Measurements from ENCODE around the gene HS2ST1. TPM values are rescaled to one million over a fixed set of nuclear protein-coding genes. Genes with fewer than 3 reads are reported as not detected.
A peak's percentile ranks its signal among the peaks of the same experiment; 100 is the strongest.

The HS2ST1 gene
- total RNA-seq, 2 donors from 2014 or later, result 6.3 to 12.2 TPM

DNA sequence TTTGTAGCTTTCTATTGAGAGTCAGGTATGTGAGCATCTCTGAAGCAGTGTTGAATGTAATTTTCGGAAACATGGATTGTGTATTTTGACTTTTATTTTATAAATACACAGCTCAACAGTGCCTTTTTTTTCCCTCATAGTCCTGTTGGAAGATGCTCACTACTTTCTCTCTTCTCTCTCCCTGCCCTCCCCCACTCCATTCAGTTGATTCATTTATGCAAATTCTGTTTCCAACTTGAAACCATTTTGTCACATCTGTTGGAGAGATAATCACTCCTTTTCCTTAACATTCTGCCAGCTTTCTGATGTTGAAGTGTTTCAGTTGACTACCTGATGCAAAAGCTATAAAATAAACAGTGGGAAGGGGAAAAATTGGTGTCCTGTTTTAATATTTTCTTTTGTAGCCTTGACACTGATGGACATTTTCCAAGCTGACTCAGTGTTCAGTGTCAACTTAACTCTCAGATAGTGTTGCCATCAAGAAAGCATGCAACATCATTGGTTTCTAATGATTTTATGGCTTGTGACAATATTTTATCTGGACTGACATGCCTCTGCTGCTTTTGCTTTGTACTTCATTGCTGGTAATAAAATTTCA lies 194.5 kb downstream of the HS2ST1 start:
- DNase-seq, result no peak
- Histone ChIP-seq H3K27ac (no peak overlapping the region), H3K36me3 (replicated peaks in 1 of 2; ENCODE audit: insufficient read depth in 1 of 2, low read depth in 2 of 2) (no peaks in the 10 kb centered on the region), H3K9me3 (no peaks in the 10 kb centered on the region), H3K27me3 (no peaks in the 10 kb centered on the region), H3K4me1 (no peaks in the 10 kb centered on the region), H3K4me3 (no peak overlapping the region)
- no peak for TF ChIP-seq POLR2A (IDR thresholded peaks at IDR 0.05)
- WGBS, 2 donors, result 96 to 97% methylated on average over 1 of the region's 1 CpG
- intact Hi-C loops (cut with DNase I), result no loop called here
- no peak for ATAC-seq

- H3K36me3 ChIP-seq (replicated peaks in 1 of 2; ENCODE audit: insufficient read depth in 1 of 2, low read depth in 2 of 2), result no peaks in the 10 kb centered on the region
- no peaks in the 10 kb centered on the region for H3K9me3 ChIP-seq
- no peak overlapping the region for H3K4me3 ChIP-seq
- intact Hi-C loops (cut with DNase I), result no loop called here
- ATAC-seq, result peak; percentile 48
- no peaks in the 10 kb centered on the region for H3K27me3 ChIP-seq
- H3K4me1 ChIP-seq, result no peaks in the 10 kb centered on the region
- no peak overlapping the region for H3K27ac ChIP-seq
- no peak for TF ChIP-seq POLR2A (IDR thresholded peaks at IDR 0.05)
- TF ChIP-seq, protein P1, sequence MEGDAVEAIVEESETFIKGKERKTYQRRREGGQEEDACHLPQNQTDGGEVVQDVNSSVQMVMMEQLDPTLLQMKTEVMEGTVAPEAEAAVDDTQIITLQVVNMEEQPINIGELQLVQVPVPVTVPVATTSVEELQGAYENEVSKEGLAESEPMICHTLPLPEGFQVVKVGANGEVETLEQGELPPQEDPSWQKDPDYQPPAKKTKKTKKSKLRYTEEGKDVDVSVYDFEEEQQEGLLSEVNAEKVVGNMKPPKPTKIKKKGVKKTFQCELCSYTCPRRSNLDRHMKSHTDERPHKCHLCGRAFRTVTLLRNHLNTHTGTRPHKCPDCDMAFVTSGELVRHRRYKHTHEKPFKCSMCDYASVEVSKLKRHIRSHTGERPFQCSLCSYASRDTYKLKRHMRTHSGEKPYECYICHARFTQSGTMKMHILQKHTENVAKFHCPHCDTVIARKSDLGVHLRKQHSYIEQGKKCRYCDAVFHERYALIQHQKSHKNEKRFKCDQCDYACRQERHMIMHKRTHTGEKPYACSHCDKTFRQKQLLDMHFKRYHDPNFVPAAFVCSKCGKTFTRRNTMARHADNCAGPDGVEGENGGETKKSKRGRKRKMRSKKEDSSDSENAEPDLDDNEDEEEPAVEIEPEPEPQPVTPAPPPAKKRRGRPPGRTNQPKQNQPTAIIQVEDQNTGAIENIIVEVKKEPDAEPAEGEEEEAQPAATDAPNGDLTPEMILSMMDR (IDR thresholded peaks at IDR 0.05), result no peak
- no peak for DNase-seq
- WGBS, 2 donors, result 55 to 57% methylated on average over 5 of the region's 5 CpGs
Observed at GRCh38 chr1:87111659-87112371, 197.4 kb downstream of the HS2ST1 start.

DNA sequence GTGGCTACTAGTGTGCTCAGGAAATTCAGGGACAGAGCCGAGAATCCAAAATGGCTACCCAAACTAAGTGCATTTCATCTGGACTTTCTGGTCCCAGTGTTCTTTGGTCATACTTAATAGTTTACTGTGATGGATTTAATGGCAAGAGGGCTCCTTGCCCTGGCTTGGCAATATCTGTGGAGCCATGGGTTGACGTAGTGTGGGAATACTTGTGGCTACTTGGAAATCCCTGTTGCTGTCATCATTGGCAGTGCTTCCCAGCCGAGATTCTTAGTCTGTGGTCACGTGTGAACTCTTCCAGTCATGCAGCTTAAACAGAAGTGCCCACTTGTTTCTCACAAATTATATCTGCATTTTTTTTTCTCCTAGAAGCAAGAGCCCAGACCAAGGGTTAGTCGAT lies 198.9 kb downstream of the HS2ST1 start:
- ATAC-seq, result no peak
- Histone ChIP-seq H3K4me3 (no peak overlapping the region), H3K4me1 (no peaks in the 10 kb centered on the region), H3K9me3 (no peaks in the 10 kb centered on the region), H3K36me3 (replicated peaks in 1 of 2; ENCODE audit: insufficient read depth in 1 of 2, low read depth in 2 of 2) (no peaks in the 10 kb centered on the region), H3K27ac (no peak overlapping the region), H3K27me3 (no peaks in the 10 kb centered on the region)
- DNase-seq, result no peak
- 90 to 94% methylated on average over 5 of the region's 5 CpGs for WGBS, 2 donors
- intact Hi-C loops (cut with DNase I), result no loop called here
- no peak for TF ChIP-seq POLR2A (IDR thresholded peaks at IDR 0.05)
- TF ChIP-seq, protein P1 (IDR thresholded peaks at IDR 0.05), result no peak

DNA sequence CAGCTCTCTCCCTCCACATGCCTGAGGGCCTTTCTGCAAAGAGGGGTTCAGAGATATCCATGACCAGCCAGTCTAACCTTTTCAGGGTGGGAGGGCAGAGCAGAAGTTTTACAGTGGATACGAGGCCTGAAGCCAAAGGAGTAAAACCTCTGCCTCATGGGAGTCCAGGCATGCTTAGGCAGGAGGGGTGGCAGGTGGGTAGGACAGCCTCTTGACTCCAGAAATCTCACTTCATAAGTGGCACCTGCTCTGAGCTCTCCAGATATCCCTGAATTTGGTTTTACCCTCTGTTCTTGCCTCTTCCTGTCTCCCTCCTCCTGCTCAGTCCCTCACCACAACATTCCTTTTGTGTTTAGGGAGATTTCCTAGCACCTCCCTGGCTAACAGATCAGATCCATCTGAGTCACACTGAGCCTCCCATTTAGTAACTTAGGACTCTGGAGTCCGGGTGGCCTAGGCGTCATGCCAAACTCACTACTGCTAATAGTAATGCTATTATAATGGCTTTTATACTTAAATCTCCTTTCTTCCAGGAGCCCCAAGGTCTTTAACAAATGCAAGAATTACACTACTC lies 201.0 kb downstream of the HS2ST1 start:
- WGBS, 2 donors, result 88 to 95% methylated on average over 3 of the region's 3 CpGs
- H3K4me3 ChIP-seq, result no peak overlapping the region
- no peak for DNase-seq
- intact Hi-C loops (cut with DNase I), result no loop called here
- no peak overlapping the region for H3K27ac ChIP-seq
- H3K9me3 ChIP-seq, result no peaks in the 10 kb centered on the region
- no peaks in the 10 kb centered on the region for H3K4me1 ChIP-seq
- no peaks in the 10 kb centered on the region for H3K27me3 ChIP-seq
- ATAC-seq, result no peak
- TF ChIP-seq, protein P1 (IDR thresholded peaks at IDR 0.05), result no peak
- TF ChIP-seq POLR2A (IDR thresholded peaks at IDR 0.05), result no peak
- no peaks in the 10 kb centered on the region for H3K36me3 ChIP-seq (replicated peaks in 1 of 2; ENCODE audit: insufficient read depth in 1 of 2, low read depth in 2 of 2)

DNA sequence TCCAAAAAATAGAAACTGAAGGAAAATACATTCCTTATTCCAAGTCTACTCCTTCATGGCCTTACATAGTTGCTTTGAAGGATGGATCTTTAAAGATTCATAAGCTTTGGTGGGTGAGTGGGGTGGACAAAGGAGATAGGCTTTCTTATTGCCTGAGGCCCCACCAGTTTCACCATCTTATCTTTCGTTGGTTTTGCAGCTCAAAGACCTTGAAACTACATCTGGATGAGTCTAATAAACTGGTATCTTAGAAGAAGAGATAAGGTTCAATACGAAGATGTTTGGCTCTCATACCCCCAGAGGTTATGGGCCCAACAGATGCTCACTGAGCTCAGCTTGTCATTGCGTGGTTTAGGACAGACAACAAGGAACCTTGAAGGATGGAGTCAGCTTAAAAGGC lies 201.5 kb downstream of the HS2ST1 start:
- Histone ChIP-seq H3K9me3 (no peaks in the 10 kb centered on the region), H3K36me3 (replicated peaks in 1 of 2; ENCODE audit: insufficient read depth in 1 of 2, low read depth in 2 of 2) (no peaks in the 10 kb centered on the region), H3K27me3 (no peaks in the 10 kb centered on the region), H3K4me3 (no peak overlapping the region), H3K27ac (no peak overlapping the region), H3K4me1 (no peaks in the 10 kb centered on the region)
- DNase-seq (no peak), ATAC-seq (no peak)
- TF ChIP-seq POLR2A (IDR thresholded peaks at IDR 0.05), result no peak
- TF ChIP-seq, protein P1 (IDR thresholded peaks at IDR 0.05), result no peak
- intact Hi-C loops (cut with DNase I), result no loop called here
- 57 to 59% methylated on average over 3 of the region's 3 CpGs for WGBS, 2 donors

Data from body of pancreas (tissue), 4 donors.